ENCODE data around the gene SMIM41. TPM values are rescaled to one million over a fixed set of nuclear protein-coding genes. Genes with fewer than 3 reads are reported as not detected.
A peak's percentile ranks its signal among the peaks of the same experiment; 100 is the strongest.

The SMIM41 gene
- total and polyA plus RNA-seq, 3 experiments from 2014 or later = not detected

DNA sequence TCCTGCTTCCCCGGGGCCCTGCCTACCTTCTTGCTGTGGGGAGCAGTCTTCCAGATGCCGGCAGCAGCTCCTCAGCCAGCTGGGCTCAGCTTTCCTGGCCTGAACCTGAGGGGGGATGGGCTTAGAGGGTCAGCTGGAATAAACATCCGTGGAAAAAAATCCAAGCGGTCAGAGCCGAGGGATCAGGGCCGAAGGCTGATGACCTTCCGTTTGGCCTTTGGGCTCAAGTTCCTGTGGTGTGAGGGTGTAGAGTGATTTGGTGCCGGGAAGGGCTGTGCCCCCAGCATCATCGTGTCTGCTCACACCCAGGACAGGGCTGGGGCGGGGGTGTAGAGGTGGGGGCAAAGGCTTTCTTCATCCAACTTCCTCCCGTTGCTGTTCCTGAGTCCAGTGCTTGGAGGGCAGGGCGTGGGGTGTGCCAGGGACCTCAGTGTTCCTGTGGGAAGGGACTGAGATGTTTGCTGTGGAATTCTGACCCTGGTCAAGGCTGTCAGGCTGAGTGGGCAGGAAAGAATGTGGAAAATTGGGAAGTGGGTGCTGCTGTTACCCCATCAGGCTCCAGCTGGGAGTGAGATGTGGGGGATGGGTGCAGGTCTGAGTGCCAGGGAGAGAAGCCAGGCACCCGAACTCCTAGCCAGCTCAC is 2.6 kb downstream of the SMIM41 start:
- ChIA-PET CTCF (interaction anchor here (0.9 to 25.6 kb wide), 6 partner anchors 9 to 89 kb away, joined by 3 to 580 read pairs (median 7); partner anchors contain the start of gene ATG101), POLR2A (interaction anchor here (1.6 kb wide), 1 partner anchor 56 kb away, joined by 7 read pairs; no protein-coding TSS in a partner anchor)
- Mint-ChIP-seq H3K27ac (peak overlapping the region in 1 of 8 donors; percentile 89), H3K27me3 (peaks cover 4 to 5% of the 10 kb centered on the region in 2 donors), H3K36me3 (peaks cover 0 to 20% (median 7%) of the 10 kb centered on the region in 3 donors), H3K9me3 (no peaks in the 10 kb centered on the region), H3K4me3 (no peak overlapping the region), H3K4me1 (peaks cover 2 to 9% (median 9%) of the 10 kb centered on the region in 3 donors)
- Histone ChIP-seq H3K4me3 (ENCODE audit: low read length) (no peak overlapping the region), H3K27me3 (ENCODE audit: insufficient read depth, low read length, poor library complexity, severe bottlenecking) (no peaks in the 10 kb centered on the region), H3K36me3 (ENCODE audit: insufficient read depth, low read length) (no peaks in the 10 kb centered on the region), H3K27ac (ENCODE audit: low read depth, low read length) (no peak overlapping the region), H3K4me1 (ENCODE audit: insufficient read depth, low read length) (peaks cover 4% of the 10 kb centered on the region), H3K9me3 (ENCODE audit: low read length) (no peaks in the 10 kb centered on the region)
- no peak for DNase-seq

DNA sequence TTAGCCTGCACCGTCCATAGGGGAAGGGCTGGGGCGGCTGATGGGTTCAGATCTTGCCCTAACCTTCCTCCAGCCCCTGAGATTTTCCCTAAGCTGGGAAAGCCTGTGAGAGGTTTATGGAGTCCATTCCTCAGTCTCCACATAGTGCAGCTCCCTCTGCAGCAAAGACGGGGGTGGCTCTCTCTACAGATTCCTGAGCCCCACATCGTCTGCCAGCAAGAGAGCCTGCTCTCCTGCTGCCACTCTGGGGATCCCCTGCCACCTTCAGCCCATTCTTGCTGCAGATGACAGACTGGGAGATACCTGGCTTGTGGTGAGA is 3.1 kb downstream of the SMIM41 start:
- Mint-ChIP-seq H3K36me3 (peaks cover 0 to 16% (median 7%) of the 10 kb centered on the region in 3 donors), H3K27ac (peak overlapping the region in 1 of 8 donors; percentile 21), H3K4me3 (no peak overlapping the region), H3K4me1 (peaks cover 2 to 9% (median 9%) of the 10 kb centered on the region in 3 donors), H3K9me3 (no peaks in the 10 kb centered on the region), H3K27me3 (peaks cover 6 to 10% of the 10 kb centered on the region in 2 donors)
- peaks cover 4% of the 10 kb centered on the region for H3K4me1 ChIP-seq (ENCODE audit: insufficient read depth, low read length)
- H3K4me3 ChIP-seq (ENCODE audit: low read length) = no peak overlapping the region
- no peaks in the 10 kb centered on the region for H3K36me3 ChIP-seq (ENCODE audit: insufficient read depth, low read length)
- ChIA-PET CTCF (interaction anchor here (0.9 to 25.6 kb wide), 7 partner anchors 8 to 90 kb away, joined by 3 to 580 read pairs (median 4); partner anchors contain the start of gene ATG101), POLR2A (interaction anchor here (1.6 kb wide), 1 partner anchor 56 kb away, joined by 7 read pairs; no protein-coding TSS in a partner anchor)
- no peaks in the 10 kb centered on the region for H3K27me3 ChIP-seq (ENCODE audit: insufficient read depth, low read length, poor library complexity, severe bottlenecking)
- no peak overlapping the region for H3K27ac ChIP-seq (ENCODE audit: low read depth, low read length)
- no peaks in the 10 kb centered on the region for H3K9me3 ChIP-seq (ENCODE audit: low read length)
- DNase-seq = no peak

DNA sequence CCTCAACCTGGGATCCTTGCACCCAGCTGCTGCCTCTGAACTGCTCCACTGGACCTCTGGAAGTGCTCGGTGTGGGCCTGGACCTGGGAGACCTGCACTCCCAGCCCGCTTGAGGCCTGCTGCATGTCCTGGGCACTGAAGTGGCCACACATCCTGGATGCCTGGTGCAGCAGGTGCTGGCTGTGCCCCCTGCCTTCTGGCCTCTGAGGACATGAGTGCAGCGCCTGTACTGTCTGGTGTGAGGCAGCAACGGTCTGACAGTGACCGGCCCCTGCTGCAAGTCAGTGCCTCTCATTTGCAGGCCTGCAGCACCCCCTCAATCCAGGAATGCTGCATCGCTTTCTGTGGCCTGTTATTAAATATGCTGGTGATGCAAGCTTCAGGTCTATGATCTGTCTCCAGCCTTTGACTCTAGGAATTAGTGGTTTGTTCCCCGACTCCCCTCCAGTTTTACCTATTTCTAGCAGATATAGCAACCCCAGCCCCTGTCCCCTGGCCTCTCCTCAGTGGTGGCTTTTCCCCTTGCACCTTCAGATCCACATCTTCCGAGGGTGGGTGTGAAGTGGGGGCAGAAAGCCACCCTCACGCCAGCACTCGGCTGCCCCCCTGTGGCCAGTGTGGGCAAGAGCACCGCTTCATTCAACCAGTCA is 3.6 kb downstream of the SMIM41 start:
- peaks cover 2 to 6% (median 6%) of the 10 kb centered on the region in 3 donors for H3K4me1 Mint-ChIP-seq
- peak overlapping the region in 2 of 8 donors; percentile 68 to 77 for H3K27ac Mint-ChIP-seq
- DNase-seq = peak; percentile 58 to 77 (median 60)
- H3K4me3 Mint-ChIP-seq = no peak overlapping the region
- Histone ChIP-seq H3K27ac (ENCODE audit: low read depth, low read length) (no peak overlapping the region), H3K4me3 (ENCODE audit: low read length) (no peak overlapping the region), H3K4me1 (ENCODE audit: insufficient read depth, low read length) (peaks cover 4% of the 10 kb centered on the region), H3K9me3 (ENCODE audit: low read length) (no peaks in the 10 kb centered on the region), H3K27me3 (ENCODE audit: insufficient read depth, low read length, poor library complexity, severe bottlenecking) (no peaks in the 10 kb centered on the region), H3K36me3 (ENCODE audit: insufficient read depth, low read length) (no peaks in the 10 kb centered on the region)
- no peaks in the 10 kb centered on the region for H3K9me3 Mint-ChIP-seq
- H3K27me3 Mint-ChIP-seq = peaks cover 6 to 15% of the 10 kb centered on the region in 2 donors
- CTCF ChIA-PET = interaction anchor here (0.9 to 25.6 kb wide), 7 partner anchors 8 to 90 kb away, joined by 3 to 580 read pairs (median 4); partner anchors contain the start of gene ATG101
- peaks cover 0 to 12% (median 3%) of the 10 kb centered on the region in 3 donors for H3K36me3 Mint-ChIP-seq
- POLR2A ChIA-PET = no interaction called here

DNA sequence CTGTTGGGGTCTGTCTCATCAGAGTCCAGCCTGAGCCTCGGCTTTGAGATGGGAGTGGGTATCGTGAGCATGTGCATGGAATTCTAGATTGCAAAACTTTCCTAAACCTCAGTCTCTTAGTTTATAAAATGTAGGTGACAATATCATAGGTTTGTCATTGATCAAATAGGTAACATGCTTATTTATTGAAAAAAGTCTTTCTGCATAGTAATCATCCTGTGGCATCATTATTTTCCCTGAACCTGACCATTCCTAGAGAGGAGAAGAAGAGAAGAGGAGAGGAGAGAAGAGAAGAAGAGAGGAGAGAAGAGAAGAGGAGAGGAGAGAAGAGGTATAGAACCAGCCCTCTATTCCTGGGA is 4.1 kb downstream of the SMIM41 start:
- peaks cover 4% of the 10 kb centered on the region for H3K4me1 ChIP-seq (ENCODE audit: insufficient read depth, low read length)
- H3K36me3 ChIP-seq (ENCODE audit: insufficient read depth, low read length) = no peaks in the 10 kb centered on the region
- CTCF ChIA-PET = interaction anchor here (1.0 to 25.6 kb wide), 8 partner anchors 10 to 91 kb away, joined by 3 to 580 read pairs (median 3); partner anchors contain the start of genes ATG101 and NR4A1
- Mint-ChIP-seq H3K9me3 (no peaks in the 10 kb centered on the region), H3K4me1 (peaks cover 2 to 6% (median 6%) of the 10 kb centered on the region in 3 donors), H3K36me3 (peaks cover 0 to 7% (median 2%) of the 10 kb centered on the region in 3 donors), H3K4me3 (no peak overlapping the region), H3K27ac (peak overlapping the region in 1 of 8 donors; percentile 77), H3K27me3 (peaks cover 8 to 20% of the 10 kb centered on the region in 2 donors)
- DNase-seq = no peak
- POLR2A ChIA-PET = no interaction called here
- H3K9me3 ChIP-seq (ENCODE audit: low read length) = no peaks in the 10 kb centered on the region
- H3K27ac ChIP-seq (ENCODE audit: low read depth, low read length) = no peak overlapping the region
- no peak overlapping the region for H3K4me3 ChIP-seq (ENCODE audit: low read length)
- no peaks in the 10 kb centered on the region for H3K27me3 ChIP-seq (ENCODE audit: insufficient read depth, low read length, poor library complexity, severe bottlenecking)

DNA sequence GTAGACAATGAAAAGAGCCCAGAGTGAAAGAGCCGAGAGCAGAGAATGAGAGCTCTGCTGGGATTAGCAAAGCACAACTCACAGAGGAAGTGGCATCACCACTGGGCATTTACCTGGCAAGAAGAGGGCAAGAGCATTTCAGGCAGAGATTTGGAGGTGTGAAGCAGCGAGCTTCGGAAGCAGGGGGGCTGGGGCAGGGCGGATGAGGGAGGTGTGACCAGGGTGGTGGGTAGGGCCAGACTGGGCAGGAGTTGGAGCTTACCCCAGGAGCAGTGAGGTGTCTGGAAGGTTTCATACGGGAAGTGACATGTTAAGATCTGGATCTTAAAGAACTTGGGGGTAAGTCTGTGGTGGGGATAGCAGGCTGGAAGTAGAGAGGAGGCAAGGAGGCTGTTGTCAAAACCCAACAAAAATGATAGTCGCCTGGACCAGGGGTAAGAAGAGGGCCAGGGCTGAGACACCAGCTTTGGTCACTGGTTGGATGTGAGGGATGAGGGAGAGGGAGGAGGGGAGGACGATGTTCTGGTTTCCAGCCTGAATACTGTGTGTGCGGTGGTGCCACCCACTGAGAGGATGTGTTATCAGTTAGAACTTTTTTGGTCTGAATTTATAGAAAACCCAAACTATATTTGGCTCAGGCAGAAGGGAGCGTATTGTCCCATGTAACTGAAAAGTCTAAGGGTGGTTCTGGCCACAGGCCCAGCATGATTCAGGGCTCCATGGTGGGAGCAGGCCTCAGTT is 5.2 kb downstream of the SMIM41 start:
- POLR2A ChIA-PET = no interaction called here
- H3K27ac Mint-ChIP-seq = no peak overlapping the region
- CTCF ChIA-PET = interaction anchor here (0.7 to 25.6 kb wide), 11 partner anchors 11 to 92 kb away, joined by 3 to 580 read pairs (median 3); partner anchors contain the start of genes ATG101 and NR4A1

DNA sequence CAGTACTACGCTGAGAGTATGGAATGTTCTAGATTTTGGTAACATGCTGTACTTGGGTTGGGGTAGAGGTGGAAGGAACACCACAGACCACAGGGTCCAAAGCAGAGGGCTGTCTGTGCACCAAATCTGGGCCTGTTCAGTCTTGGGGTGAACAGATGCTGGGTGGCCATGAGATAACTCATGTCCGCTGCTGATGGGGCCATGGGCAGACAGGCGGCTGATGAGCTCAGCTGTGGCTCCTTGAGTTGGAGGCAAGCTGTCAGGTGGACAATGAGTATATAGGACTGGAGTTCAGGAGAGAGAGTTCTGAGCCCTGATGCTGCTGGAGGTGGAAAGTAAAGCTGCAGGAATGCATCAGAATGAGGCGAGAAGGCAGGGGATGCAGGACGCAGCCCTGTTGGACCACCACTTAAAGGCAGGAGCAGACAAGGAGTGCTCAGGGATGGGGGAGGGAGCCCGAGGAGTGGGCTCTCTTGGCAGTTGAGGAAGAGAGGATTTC is 6.2 kb downstream of the SMIM41 start:
- ChIA-PET POLR2A (no interaction called here), CTCF (interaction anchor here (0.7 to 25.6 kb wide), 7 partner anchors 16 to 93 kb away, joined by 3 to 580 read pairs (median 4); partner anchors contain the start of gene ATG101)
- no peak for DNase-seq
- no peaks in the 10 kb centered on the region for H3K36me3 ChIP-seq (ENCODE audit: insufficient read depth, low read length)
- no peaks in the 10 kb centered on the region for H3K27me3 ChIP-seq (ENCODE audit: insufficient read depth, low read length, poor library complexity, severe bottlenecking)
- H3K27ac Mint-ChIP-seq = peak overlapping the region in 2 of 8 donors; percentile 26 to 91
- no peak overlapping the region for H3K27ac ChIP-seq (ENCODE audit: low read depth, low read length)
- no peak overlapping the region for H3K4me3 ChIP-seq (ENCODE audit: low read length)
- no peak overlapping the region for H3K4me3 Mint-ChIP-seq
- H3K4me1 ChIP-seq (ENCODE audit: insufficient read depth, low read length) = peaks cover 4% of the 10 kb centered on the region
- peaks cover 0 to 2% (median 0%) of the 10 kb centered on the region in 3 donors for H3K36me3 Mint-ChIP-seq
- no peaks in the 10 kb centered on the region for H3K9me3 ChIP-seq (ENCODE audit: low read length)
- peaks cover 2 to 6% (median 6%) of the 10 kb centered on the region in 3 donors for H3K4me1 Mint-ChIP-seq
- no peaks in the 10 kb centered on the region for H3K9me3 Mint-ChIP-seq
- peaks cover 12 to 41% of the 10 kb centered on the region in 2 donors for H3K27me3 Mint-ChIP-seq

More for the DNA sequence above, 5.2 kb downstream of the SMIM41 start:
- Mint-ChIP-seq H3K4me1 (peaks cover 2 to 6% (median 6%) of the 10 kb centered on the region in 3 donors), H3K36me3 (peaks cover 0 to 2% (median 0%) of the 10 kb centered on the region in 3 donors), H3K4me3 (peak overlapping the region in 1 of 7 donors; percentile 42), H3K27me3 (peaks cover 12 to 31% of the 10 kb centered on the region in 2 donors), H3K9me3 (no peaks in the 10 kb centered on the region)
- Histone ChIP-seq H3K27ac (ENCODE audit: low read depth, low read length) (no peak overlapping the region), H3K36me3 (ENCODE audit: insufficient read depth, low read length) (no peaks in the 10 kb centered on the region), H3K9me3 (ENCODE audit: low read length) (no peaks in the 10 kb centered on the region), H3K4me1 (ENCODE audit: insufficient read depth, low read length) (peaks cover 4% of the 10 kb centered on the region), H3K27me3 (ENCODE audit: insufficient read depth, low read length, poor library complexity, severe bottlenecking) (no peaks in the 10 kb centered on the region), H3K4me3 (ENCODE audit: low read length) (no peak overlapping the region)
- DNase-seq = peak in 1 of 5 donors; percentile 38

DNA sequence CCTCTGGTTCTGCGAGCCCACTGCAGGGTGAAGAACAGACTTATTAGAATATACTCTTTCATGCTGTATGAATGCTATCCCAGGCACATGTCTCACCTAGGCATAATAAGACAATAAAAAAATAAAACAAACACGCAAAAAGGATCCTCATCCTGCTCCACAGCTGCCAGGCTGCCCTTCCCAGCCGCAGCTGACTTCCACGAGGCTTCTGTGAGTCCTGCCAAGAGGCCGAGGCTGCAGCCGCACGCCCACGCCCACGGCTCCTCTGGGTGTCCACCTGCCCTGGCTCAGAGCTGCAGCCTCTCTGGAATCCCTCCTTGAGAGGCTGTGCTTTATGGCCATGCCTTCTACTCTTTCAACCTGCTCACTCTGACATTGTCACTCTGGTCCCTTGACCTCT is 6.9 kb downstream of the SMIM41 start:
- H3K4me1 Mint-ChIP-seq = peaks cover 2 to 6% (median 6%) of the 10 kb centered on the region in 3 donors
- H3K36me3 Mint-ChIP-seq = peaks cover 0 to 2% (median 0%) of the 10 kb centered on the region in 3 donors
- no peak overlapping the region for H3K4me3 Mint-ChIP-seq
- no peaks in the 10 kb centered on the region for H3K9me3 Mint-ChIP-seq
- H3K9me3 ChIP-seq (ENCODE audit: low read length) = no peaks in the 10 kb centered on the region
- CTCF ChIA-PET = interaction anchor here (3.0 to 25.6 kb wide), 3 partner anchors 17 to 94 kb away, joined by 11 to 580 read pairs (median 14); partner anchors contain the start of gene ATG101
- H3K4me1 ChIP-seq (ENCODE audit: insufficient read depth, low read length) = peaks cover 4% of the 10 kb centered on the region
- H3K27ac Mint-ChIP-seq = peak overlapping the region in 2 of 8 donors; percentile 30 to 87
- H3K27me3 ChIP-seq (ENCODE audit: insufficient read depth, low read length, poor library complexity, severe bottlenecking) = no peaks in the 10 kb centered on the region
- POLR2A ChIA-PET = no interaction called here
- no peak overlapping the region for H3K4me3 ChIP-seq (ENCODE audit: low read length)
- H3K27me3 Mint-ChIP-seq = peaks cover 14 to 48% of the 10 kb centered on the region in 2 donors
- no peak for DNase-seq
- H3K27ac ChIP-seq (ENCODE audit: low read depth, low read length) = no peak overlapping the region
- H3K36me3 ChIP-seq (ENCODE audit: insufficient read depth, low read length) = no peaks in the 10 kb centered on the region
